ENCODE data around the gene ABCA3.

The ABCA3 gene

GRCh38 chr16:2238838-2239675 lies 101.5 kb downstream of the ABCA3 start:
- no peak for DNase-seq (ENCODE audit: low spot score)
- in situ Hi-C loops (cut with MboI; ENCODE audit: low sequenced_read_pairs, unreplicated experiment) = no loop called here
- no peak for TF ChIP-seq CTCF (IDR thresholded peaks at IDR 0.05; ENCODE audit: borderline replicate concordance, control extremely low read depth, extremely low read depth, insufficient read depth, missing control alignments)

- TF ChIP-seq CTCF (IDR thresholded peaks at IDR 0.05; ENCODE audit: borderline replicate concordance, control extremely low read depth, extremely low read depth, insufficient read depth, missing control alignments) = no peak
- in situ Hi-C loops (cut with MboI; ENCODE audit: low sequenced_read_pairs, unreplicated experiment) = no loop called here
- DNase-seq (ENCODE audit: low spot score) = no peak
These were observed 102.2 kb downstream of the ABCA3 start for GRCh38 chr16:2238150-2238837.

GRCh38 chr16:2237493-2238149 lies 102.9 kb downstream of the ABCA3 start:
- TF ChIP-seq CTCF (IDR thresholded peaks at IDR 0.05; ENCODE audit: borderline replicate concordance, control extremely low read depth, extremely low read depth, insufficient read depth, missing control alignments) = no peak
- in situ Hi-C loops (cut with MboI; ENCODE audit: low sequenced_read_pairs, unreplicated experiment) = no loop called here
- DNase-seq (ENCODE audit: low spot score) = no peak

GRCh38 chr16:2237102-2237482 lies 103.4 kb downstream of the ABCA3 start:
- no peak for TF ChIP-seq CTCF (IDR thresholded peaks at IDR 0.05; ENCODE audit: borderline replicate concordance, control extremely low read depth, extremely low read depth, insufficient read depth, missing control alignments)
- DNase-seq (ENCODE audit: low spot score) = no peak
- in situ Hi-C loops (cut with MboI; ENCODE audit: low sequenced_read_pairs, unreplicated experiment) = no loop called here

- no peak for DNase-seq (ENCODE audit: low spot score)
- TF ChIP-seq CTCF (IDR thresholded peaks at IDR 0.05; ENCODE audit: borderline replicate concordance, control extremely low read depth, extremely low read depth, insufficient read depth, missing control alignments) = no peak
- in situ Hi-C loops (cut with MboI; ENCODE audit: low sequenced_read_pairs, unreplicated experiment) = no loop called here
These were observed 104.0 kb downstream of the ABCA3 start, which contains the start of gene DNASE1L2 for GRCh38 chr16:2236337-2237101. TSS of gene DNASE1L2 (plus strand) at chr16:2236444. CDS start at chr16:2236817, 373 bp downstream.
